Astrocyte of the spinal cord (primary cell): ENCODE measurements around the gene TMEM117.

Experiments
- DNase-seq: peaks from one replicate; pipeline ENCODE4 v3.0.0; 2011; ENCODE audit warnings: low read depth, low spot score
- H3K4me3 ChIP-seq: 2 replicates; pipeline ENCODE4 v1.5.1; 2011; ENCODE audit warnings: low read depth, mild to moderate bottlenecking, low read length, moderate library complexity
- CTCF ChIP-seq: IDR thresholded peaks from 2 replicates; pipeline ENCODE4 v1.5.1; 2012; ENCODE audit warnings: low read depth, mild to moderate bottlenecking, low read length, inconsistent platforms
- in situ Hi-C: cut with HindIII; loops from 2 replicates; pipeline ENCODE4 v1.10.0; 2017; ENCODE audit warnings: low sequenced_read_pairs

The TMEM117 gene

GRCh38 chr12:44331269-44331668 lies 495.4 kb downstream of the TMEM117 start:
- no peak for TF ChIP-seq CTCF
- H3K4me3 ChIP-seq, result no peak overlapping the region
- DNase-seq, result no peak
- in situ Hi-C loops, result no loop called here

GRCh38 chr12:44334347-44334746 lies 498.5 kb downstream of the TMEM117 start:
- in situ Hi-C loops, result no loop called here
- DNase-seq, result no peak
- TF ChIP-seq CTCF, result no peak
- no peak overlapping the region for H3K4me3 ChIP-seq

GRCh38 chr12:44335030-44335429 lies 499.1 kb downstream of the TMEM117 start:
- TF ChIP-seq CTCF, result no peak
- no peak overlapping the region for H3K4me3 ChIP-seq
- no peak for DNase-seq
- in situ Hi-C loops, result no loop called here

GRCh38 chr12:44336577-44336976 lies 500.7 kb downstream of the TMEM117 start:
- H3K4me3 ChIP-seq, result no peak overlapping the region
- DNase-seq, result no peak
- no peak for TF ChIP-seq CTCF
- in situ Hi-C loops, result no loop called here

- in situ Hi-C loops, result no loop called here
- DNase-seq, result no peak
- H3K4me3 ChIP-seq, result no peak overlapping the region
- no peak for TF ChIP-seq CTCF
Measured at GRCh38 chr12:44342371-44342770, 506.5 kb downstream of the TMEM117 start.

GRCh38 chr12:44347145-44347544 lies 511.3 kb downstream of the TMEM117 start:
- no peak for DNase-seq
- no peak overlapping the region for H3K4me3 ChIP-seq
- TF ChIP-seq CTCF, result no peak
- in situ Hi-C loops, result no loop called here

GRCh38 chr12:44357494-44357893 lies 521.6 kb downstream of the TMEM117 start:
- DNase-seq, result no peak
- no peak overlapping the region for H3K4me3 ChIP-seq
- no peak for TF ChIP-seq CTCF
- in situ Hi-C loops, result no loop called here
